GM03348 (cell line): ENCODE data around the gene FOSL1.

Experiments used
- DNase-seq: peaks from one replicate; pipeline ENCODE4 v3.0.0; 2012; ENCODE audit warnings: low spot score

FOSL1 gene

DNA sequence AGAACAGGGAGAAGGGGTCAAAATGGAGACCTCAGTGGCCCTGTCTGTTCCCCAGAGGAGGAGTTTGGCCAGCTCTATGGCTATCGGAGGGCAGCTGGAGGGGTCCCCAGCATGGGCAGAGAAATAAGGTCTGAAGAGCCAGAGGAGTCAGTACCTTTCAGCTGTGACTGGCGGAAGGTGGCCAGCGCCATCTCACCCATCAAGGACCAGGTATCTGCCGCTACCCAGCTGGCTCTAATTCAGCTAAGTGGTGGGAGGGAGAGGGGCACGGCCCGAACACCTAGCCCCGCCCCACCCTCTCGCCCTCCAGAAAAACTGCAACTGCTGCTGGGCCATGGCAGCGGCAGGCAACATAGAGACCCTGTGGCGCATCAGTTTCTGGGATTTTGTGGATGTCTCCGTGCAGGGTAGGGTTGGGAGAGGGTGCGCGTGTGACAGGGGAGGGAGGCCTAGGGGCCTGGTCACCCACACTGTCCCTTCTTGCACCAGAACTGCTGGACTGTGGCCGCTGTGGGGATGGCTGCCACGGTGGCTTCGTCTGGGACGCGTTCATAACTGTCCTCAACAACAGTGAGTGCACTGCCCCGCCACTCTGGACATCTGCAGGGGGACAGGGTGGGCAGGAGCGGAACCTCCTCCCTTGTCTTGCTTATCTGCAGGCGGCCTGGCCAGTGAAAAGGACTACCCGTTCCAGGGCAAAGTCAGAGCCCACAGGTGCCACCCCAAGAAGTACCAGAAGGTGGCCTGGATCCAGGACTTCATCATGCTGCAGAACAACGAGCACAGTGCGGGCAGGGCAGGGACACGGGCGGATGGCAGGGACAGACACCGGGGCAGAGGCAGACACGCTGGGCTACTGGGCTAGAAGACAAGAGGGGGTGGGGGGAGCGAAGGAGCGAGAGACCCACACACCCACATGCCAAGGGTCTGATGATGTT, 17.8 kb downstream of the FOSL1 start:
- no peak for DNase-seq

DNA sequence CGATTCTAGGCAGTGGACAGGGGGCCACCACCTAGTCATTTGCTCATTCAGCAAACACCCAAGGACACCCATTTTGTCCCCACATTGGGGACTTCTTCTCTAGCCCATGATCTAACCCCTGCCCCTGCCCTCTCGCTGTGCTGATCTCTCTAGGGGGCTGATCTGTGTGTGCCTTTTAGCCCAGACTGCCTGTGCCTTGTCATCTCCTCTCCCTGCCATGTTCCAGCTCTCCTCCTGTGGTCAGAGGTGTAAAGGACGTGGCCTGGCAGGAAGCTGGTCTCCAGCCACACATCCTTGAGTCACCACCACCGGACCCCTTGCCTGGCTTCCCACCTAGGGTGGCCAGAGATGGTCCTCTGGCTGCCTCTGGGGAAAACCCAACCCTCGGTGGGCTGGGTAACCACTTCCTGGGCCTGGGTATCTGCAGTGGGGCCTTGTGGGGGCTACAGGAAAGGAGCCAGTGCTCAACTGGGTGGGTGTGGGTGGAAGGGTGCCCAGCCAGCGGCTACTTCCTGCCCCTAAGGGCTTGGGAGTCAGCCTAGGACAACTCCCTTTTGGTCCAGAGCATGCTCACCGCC, 19.3 kb downstream of the FOSL1 start:
- no peak for DNase-seq

DNA sequence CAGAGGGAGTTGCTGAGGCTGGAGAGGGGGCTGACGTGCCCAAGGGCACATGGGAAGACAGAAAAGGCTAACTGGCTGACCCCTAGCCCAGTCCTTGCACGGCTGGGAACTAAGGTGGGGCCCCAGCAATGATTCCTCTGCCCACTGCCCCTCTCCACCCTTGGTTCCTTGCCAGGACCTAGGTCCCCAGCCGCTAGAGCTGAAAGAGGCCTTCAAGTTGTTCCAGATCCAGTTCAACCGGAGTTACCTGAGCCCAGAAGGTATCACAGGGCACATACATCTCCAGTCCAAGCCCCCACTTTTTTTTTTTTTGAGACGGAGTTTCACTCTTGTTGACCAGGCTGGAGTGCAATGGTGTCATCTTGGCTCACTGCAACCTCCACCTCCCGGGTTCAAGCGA, 20.2 kb downstream of the FOSL1 start:
- DNase-seq = no peak

DNA sequence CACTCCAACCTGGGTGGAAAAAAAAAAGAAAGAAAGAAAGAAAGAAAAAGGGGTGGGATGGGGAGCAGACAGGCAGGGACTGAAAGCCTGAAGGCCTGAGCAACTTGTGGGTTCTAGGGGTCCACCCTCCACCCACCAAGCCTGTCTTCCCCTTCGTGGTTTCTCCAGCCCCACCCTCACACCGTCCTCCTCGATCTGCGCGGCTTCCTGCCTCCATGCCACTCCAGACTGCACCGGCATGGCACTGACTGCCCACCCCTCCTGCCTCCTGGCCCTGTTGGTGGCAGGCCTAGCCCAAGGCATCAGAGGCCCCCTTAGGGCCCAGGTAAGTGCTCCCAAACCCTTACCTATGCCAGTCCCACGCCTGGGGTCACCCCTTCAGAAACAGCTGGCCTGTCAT, 20.6 kb downstream of the FOSL1 start, which contains the start of gene CTSW:
CTSW (plus strand) TSS at position 221 of the 400 bp plus-strand sequence; CDS start at position 239, 18 bp downstream.
- no peak for DNase-seq

DNA sequence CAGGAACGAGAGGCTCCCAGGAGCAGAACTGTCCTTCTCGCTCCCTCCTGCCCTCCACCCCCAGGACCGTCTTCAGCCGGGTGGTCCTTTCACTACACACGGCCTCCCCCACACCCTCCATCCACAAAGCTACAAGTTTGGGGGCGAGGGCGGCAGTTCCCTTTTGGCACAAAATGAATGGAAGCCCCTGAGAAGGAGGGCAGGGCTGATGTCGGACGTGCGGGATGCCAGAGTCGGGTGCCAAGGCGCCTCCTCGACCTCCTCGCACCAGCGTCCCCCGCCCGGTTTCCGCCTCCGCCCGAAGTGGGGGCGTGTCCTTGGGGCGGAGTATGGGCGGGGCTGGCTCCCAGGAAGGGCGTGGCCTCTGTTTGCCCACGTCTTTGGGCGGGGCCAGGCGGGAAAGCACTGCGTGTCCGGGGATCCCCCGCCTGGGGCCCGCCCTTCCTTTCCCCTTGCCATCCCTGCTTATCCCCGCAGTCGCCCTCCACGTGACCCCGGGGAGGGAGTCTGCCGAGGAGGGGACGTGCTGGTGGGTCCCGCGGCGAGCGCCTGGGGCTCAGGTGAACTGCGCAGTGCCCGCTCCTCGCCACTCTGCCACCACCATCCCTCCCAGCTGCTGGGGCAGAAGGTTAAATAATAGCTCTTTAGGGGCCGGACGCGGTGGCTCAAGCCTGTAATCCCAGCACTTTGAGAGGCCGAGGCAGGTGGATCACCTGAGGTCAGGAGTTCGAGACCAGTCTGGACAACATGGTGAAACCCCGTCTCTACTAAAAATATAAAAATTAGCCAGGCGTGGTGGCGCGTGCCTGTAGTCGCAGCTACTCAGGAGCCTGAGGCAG, 26.7 kb downstream of the FOSL1 start:
- peak; percentile 97 for DNase-seq

DNA sequence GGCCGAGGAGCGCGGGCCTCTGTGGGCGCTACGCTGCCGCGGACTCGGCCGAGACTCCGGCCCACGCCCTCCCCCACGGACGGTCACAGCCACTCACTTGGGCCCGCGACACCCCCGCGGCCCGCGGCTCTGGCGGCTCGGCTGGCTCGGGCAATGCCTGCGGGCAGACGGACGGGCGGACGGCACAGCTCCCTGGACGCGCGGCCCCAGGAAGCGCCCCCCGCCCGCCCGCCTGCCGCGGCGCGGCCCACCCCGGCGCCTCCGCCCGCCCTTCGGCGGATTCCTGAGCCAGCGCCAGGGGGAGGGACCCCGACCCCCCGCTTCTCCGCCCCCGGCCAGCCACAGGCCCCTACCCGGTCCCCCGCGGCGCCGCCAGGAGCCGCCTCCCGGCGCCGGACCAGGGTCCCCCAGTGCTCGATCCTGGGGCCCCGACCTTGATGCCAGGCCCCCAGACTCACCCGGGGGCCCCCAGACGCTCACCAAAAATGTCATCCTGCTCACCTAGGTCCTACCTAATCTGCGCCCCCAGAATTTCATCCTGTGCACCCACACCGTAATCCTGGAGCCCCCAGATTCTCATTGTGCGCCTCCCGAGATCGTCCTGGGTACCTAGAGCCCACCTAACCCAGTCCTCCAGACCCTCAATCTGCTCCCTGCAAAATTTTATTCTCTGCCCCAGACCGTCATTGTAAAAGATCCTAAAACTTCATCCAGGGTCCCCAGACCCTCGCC, 27.4 kb downstream of the FOSL1 start, which contains the start of gene EFEMP2:
EFEMP2 (minus strand) TSS at position 215 of the 732 bp plus-strand sequence. CDS start 446 bp downstream, outside the sequence.
- peak; percentile 81 for DNase-seq

DNA sequence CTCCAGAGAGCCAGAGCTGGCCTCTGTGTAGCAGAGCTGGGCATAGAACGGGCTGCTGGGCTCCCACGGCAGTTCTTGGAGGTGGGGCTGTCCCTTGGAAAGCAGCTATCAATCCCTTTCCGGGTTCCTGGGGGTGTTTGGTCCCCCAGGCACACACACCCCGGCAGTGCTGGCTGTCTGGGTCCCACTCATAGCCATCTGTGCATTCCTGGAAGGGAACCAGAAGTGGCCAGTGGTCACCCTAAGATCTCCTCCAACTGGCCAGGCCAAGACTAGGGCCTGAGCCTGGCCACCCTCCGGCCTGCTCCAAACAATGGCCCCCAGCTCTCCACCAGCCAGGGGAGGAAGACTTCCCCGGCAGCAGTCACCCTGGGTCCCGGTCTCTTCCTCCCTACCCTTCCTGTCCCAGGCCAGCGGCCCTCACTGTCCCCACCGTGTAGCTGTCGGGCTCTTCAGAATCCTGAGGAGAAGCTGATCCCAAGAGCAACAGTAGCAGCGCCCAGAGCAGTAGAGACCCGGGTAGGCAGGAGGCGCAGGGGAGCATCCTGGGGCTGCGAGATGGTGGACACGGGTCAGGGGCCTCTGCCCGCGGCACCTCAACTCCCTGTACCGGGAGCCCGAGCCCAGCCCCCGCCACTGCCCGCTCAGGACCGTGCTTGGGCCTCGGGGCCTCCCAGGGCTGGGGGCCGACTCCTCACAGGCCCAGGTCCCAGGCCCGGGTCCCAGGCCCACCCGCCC, 28.2 kb downstream of the FOSL1 start:
- DNase-seq = peak; percentile 55

DNA sequence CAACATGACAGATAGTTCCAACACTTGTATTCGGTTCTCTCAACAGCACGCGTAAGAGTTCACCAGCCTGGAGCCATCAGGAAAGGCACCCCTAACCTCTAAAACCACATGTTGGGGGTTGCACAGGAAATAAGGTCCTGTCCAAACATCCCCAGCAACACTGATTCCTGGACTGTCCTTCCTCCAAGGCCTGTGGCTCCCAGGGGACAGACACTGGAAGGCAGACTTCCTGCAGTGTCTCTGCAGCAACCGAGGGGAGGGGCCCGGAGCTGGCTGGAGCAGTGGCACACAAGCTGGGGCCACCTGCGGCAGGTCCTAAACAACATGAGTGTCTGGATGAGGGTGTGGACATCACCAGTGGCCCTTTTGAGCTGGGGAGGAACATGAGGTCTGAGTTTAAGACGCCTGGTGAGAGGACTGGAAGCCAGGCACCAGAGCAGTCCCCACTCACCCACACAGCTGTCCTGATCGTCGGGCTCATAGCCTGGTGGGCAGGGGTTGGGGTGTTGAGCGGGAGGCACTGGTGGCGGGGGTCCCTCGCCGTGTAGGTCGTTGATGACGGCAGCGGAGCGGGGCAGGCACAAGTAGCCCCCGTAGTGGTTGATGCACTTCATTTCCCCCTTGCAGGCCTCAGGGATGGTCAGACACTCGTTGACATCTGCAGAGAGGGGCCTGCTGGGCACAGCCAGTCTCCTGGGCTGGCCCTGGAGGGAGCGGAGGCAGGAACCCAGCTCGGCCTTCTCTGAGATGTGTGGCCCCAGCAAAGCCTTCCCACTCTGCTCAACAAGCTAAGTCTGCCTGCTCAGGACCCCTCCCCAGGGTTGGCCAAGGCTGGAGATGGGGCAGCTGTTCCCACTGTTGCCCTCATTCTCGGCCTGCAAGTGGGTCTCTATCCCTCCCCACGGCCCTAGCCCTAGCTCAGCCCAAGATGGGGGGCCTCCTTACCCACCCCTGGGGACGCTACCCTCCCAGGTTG, 29.2 kb downstream of the FOSL1 start:
- no peak for DNase-seq

DNA sequence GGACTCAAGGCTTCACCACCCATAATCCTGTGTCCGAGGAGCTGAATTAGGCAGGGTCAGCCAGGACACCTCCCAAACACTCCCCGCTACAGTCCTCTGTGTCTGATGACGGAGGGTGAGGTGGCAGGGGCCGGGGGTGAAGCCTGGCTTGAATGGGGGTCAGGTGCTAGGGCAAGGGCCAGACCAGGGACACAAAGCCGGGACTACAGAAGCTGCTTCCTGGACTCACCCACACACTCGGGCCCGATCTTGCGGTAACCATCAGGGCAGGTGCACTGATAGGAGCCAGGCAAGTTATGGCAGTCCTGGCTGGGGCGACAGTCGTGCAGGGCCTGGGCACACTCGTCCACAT, 29.9 kb downstream of the FOSL1 start:
- no peak for DNase-seq

DNA sequence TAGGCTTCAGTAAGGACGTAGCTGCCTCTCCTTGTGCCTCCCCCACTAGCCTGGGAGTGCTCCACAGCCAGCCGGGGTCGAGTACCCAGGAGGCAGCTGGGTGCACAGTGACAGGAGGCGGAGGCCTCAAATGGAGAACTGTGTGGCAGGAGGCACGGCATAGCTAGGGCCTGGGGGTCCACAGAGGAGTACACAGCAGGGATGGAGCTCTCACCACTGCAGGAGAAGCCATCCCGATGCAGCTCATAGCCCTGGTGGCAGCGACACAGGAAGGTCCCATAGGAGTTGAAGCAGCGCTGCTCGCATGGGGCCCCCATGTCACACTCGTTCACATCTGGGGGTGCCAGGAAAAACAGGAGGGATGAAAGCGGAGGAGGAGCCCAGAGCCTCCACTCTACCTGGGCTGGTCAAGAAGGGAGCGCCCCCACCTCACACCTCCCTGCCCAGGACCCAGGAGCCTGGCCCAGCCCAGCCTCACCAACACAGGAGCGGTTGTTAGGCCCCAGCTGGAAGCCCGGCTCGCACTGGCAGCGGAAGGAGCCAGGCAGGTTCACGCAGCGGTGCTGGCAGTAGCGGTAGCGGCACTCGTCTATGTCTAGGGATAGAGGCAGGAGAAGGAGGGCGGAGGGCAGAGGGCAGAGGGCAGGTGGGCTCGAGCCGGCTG, 30.4 kb downstream of the FOSL1 start:
- DNase-seq = no peak

DNA sequence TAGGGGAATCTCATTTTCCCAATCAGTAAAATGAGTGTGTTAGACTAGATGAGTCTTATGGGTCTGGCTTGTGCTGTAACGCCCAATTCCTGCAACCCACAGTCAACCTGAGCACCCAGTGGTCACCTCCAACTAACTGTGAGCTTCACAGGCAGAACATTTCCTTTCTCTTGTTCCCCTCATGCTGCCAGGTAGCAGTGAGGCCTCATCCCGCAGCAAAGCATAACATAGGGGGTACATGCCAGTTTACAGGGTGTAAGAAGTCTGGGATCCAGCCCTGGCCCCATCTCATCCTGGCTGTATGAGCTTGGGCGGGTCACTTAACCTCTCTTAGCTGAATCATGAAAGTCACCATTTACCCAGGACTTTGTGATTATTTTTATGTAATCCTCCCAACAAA, 31.3 kb downstream of the FOSL1 start:
- no peak for DNase-seq

DNA sequence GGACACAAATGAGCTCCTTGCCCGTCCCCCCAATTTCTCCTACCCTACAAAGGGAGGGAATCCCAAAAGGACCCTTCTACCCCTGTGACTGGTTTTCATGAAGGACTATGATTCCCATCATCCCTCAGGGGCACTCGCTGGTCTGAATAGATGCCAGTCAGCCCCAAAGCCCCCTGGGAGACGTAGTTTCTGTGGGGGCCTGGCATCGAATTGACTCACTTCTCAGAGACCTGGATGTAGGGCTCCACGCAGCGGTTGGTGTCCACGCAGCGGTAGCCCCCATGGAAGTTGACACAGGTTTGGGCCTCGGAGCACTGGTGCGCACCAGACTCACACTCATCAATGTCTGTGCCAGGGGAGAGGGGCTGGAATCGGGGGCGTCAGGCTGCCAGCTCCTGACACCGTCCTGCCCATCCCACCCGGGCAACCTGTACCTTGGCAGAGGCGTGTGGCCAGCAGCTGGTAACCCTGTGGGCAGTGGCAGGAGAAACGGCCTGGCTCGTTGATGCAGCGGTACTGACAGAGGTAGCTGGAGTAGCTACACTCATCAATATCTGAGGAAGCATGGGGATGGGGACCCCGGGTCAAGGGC, 32.0 kb downstream of the FOSL1 start:
- no peak for DNase-seq

DNA sequence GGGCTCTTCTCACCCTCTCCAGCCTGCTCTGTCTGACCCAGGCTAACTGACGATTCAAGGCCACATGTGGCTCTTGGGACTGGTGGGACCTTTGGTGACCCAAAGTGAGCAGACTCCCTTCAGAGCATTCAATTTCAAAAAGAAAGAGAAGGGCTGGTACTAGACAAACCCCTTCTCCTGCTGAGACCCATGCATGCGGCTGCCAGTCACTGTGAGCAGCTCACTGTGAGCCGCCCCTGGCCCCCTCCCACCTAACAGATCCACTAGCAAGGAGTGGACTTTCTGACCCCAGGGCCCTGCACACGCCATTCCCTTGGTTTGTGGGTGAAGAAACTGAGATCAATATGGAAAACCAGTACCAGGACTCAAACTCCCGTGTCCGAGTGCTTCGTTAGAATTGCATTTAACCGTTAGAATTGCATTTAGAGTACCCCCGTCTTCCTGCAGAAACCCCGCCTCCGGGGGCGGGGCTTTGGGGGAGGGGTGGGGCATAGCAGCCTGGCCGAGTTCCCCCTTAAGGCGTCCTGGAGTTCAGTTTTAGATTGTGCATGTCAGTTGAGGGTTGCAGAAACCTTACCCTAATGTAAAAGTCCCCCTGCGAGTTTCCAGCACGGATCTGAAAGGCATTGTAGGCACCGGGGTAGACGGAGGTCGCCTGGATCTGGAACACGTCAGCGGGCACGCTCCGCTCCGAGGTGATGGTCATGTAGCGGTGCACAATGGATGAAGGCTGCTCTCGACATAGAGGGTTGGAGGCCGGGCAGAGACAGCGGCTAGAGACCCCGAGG, 32.7 kb downstream of the FOSL1 start:
- DNase-seq = peak; percentile 46

DNA sequence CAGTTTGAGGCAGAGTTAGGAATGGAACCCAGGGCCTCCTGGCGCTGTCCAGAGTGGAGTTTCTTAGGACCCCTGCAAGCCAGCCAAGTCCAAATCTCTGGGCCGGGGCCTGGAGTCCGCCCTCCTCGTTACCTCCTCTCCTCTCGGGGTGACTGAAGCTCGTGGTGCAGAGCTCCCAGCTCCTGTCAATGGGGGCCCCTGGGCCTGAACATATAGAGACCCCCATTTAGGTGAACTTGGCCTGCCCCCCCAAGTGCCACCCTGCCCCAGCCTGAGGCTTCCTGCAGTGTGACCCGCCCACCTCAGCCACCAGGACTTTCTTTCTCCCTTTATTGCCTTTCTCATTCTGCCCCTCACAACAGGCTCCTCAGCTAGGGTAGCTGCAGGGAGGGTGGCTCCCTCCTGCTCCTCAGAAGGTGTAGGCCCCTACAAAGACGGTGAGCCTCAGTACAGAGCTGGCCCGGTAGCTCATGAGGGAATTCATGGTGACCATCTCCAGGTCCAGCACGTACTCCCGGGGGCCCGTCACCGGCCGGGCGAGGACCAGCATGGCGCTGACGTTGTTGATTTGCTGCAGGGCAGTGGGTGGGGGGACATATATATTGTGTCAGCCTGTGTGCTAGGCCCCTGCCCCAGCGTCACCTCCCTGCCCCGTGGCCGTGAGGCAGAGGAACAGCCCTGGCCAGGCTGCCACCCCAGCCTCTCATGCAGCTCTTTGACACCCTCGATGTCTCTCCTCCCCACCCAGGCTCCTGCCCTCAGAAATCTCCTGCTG, 33.5 kb downstream of the FOSL1 start:
- DNase-seq = no peak

DNA sequence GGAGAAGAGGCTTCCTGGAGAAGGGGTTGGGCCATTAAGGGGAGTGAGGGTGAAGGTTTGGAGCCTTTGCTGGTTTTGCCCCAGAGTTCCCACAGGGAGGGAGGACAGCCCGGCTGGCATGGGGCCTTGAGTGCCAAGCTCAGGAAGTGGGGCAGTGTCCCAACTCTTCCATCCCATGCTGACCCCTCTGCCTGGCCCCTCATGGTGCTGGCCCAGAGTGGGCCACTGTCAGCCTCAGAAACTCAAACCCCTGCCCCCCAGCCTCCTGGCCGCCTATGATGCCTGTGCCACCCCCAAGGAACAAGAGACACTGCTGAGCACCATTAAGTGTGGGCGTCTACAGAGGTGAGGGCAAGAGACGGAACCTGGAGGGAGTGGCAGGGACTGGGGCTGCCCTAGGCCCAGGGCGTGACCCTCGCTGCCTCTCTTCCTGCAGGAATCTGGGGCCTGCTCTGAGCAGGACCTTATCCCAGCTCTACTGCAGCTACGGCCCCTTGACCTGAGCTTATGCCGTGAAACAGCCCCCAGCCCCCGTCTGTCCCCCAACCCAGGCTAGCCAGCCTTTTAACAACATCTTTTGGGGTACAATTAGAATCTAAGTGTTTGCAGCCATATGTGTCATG, 34.5 kb downstream of the FOSL1 start:
- DNase-seq = no peak

DNA sequence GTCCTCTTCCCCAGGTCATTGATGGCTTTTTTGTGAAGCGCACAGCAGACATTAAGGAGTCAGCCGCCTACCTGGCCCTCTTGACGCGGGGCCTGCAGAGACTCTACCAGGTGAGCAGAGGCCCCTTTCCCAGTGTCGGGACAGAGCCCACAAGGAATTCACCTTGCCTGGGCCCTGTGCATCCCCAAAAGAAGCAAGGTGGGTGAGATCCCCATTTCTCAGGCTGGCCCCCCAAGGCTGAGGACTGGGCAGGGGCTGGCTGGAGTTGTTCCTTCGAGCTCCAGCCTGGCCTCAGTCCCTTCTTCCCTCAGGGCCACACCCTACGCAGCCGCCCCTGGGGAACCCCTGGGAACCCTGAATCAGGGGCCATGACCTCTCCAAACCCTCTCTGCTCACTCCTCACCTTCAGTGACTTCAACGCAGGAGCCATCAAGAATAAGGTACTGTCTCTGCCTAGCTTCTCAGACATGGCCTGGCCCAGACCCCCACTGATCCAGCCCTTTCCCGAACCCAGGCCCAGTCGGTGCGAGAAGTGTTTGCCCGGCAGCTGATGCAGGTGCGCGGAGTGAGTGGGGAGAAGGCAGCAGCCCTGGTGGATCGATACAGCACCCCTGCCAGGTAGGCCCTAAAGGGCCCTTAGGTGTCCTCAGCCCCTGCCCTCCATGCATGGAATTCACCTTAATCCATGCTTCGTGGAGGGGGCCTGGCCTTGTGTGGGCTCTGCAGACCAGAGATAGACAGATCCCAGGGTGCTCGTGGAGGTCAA, 35.3 kb downstream of the FOSL1 start:
- no peak for DNase-seq
